WTC11 (cell line): ENCODE measurements around the gene MAML2. TPM values are rescaled to one million over a fixed set of nuclear protein-coding genes. Genes with fewer than 3 reads are reported as not detected.

Source experiments
- ATAC-seq: fragments of 200-7000 bp; cut with Tn5 transposase; 2 replicates; pipeline ENCODE4 v1.10.0; 2021; ENCODE audit warnings: mild to moderate bottlenecking, moderate library complexity
- CTCF ChIA-PET: fragments of 300-600 bp; sonication (Branson Sonifier 250); formaldehyde crosslinking; loops from one replicate; lab custom pipeline; 2021; ENCODE audit warnings: antibody characterized with exemption; lab: Charles Lee
- POLR2A ChIA-PET: fragments of 350-600 bp; sonication (Branson Sonifier 250); formaldehyde crosslinking; loops from one replicate; lab custom pipeline; 2021; ENCODE audit warnings: antibody characterized with exemption; lab: Charles Lee
- DNase-seq: peaks from one replicate; pipeline ENCODE4 v3.0.0; 2021; ENCODE audit warnings: low spot score
- H3K27ac Mint-ChIP-seq: 2 replicates; pipeline ENCODE4 v1.8.0; 2021; ENCODE audit warnings: mixed read lengths
- H3K27me3 Mint-ChIP-seq: 2 replicates; pipeline ENCODE4 v1.8.0; 2021; ENCODE audit warnings: low read depth, mild to moderate bottlenecking, moderate library complexity, mixed read lengths
- H3K36me3 Mint-ChIP-seq: 2 replicates; pipeline ENCODE4 v1.8.0; 2021; ENCODE audit warnings: mixed read lengths
- H3K4me1 Mint-ChIP-seq: 2 replicates; pipeline ENCODE4 v1.8.0; 2022; ENCODE audit warnings: mixed read lengths
- H3K4me3 Mint-ChIP-seq: 2 replicates; pipeline ENCODE4 v1.8.0; 2021; ENCODE audit warnings: mild to moderate bottlenecking, moderate library complexity, mixed read lengths
- H3K9me3 Mint-ChIP-seq: 2 replicates; pipeline ENCODE4 v1.8.0; 2021; ENCODE audit warnings: mixed read lengths
- CREM ChIP-seq: sonication (generic); formaldehyde crosslinking; IDR thresholded peaks from 2 replicates; pipeline ENCODE4 v1.8.1; 2022; ENCODE audit warnings: mild to moderate bottlenecking, missing genetic modification reagents, moderate library complexity
- EMX1 ChIP-seq: fragments of 250-450 bp; sonication (Bioruptor Pico); IDR thresholded peaks from 2 replicates; pipeline ENCODE4 v1.8.0; 2021; ENCODE audit warnings: mild to moderate bottlenecking
- GABPB1 ChIP-seq: sonication (generic); formaldehyde crosslinking; IDR thresholded peaks from 2 replicates; pipeline ENCODE4 v1.8.1; 2023; ENCODE audit warnings: mild to moderate bottlenecking, missing genetic modification reagents
- JUN ChIP-seq: sonication (generic); formaldehyde crosslinking; IDR thresholded peaks from 2 replicates; pipeline ENCODE4 v1.8.0; 2023; ENCODE audit warnings: mild to moderate bottlenecking, missing genetic modification reagents
- PREB ChIP-seq: sonication (generic); formaldehyde crosslinking; IDR thresholded peaks from 2 replicates; pipeline ENCODE4 v1.8.1; 2022; ENCODE audit warnings: mild to moderate bottlenecking, missing genetic modification reagents, moderate library complexity, borderline replicate concordance
- RORB ChIP-seq: fragments of 250-450 bp; sonication (Bioruptor Pico); IDR thresholded peaks from 2 replicates; pipeline ENCODE4 v1.9.0; 2021; ENCODE audit warnings: mild to moderate bottlenecking
- SMAD4 ChIP-seq: sonication (generic); formaldehyde crosslinking; IDR thresholded peaks from 2 replicates; pipeline ENCODE4 v1.8.0; 2022; ENCODE audit warnings: mild to moderate bottlenecking, missing genetic modification reagents
- SP1 ChIP-seq: sonication (generic); formaldehyde crosslinking; conservative IDR thresholded peaks from 2 replicates; pipeline ENCODE4 v1.8.1; 2022; ENCODE audit warnings: missing genetic modification reagents
- TEAD1 ChIP-seq: sonication (generic); formaldehyde crosslinking; IDR thresholded peaks from 2 replicates; pipeline ENCODE4 v1.8.0; 2022; ENCODE audit warnings: mild to moderate bottlenecking, missing genetic modification reagents
- ZNF232 ChIP-seq: sonication (generic); formaldehyde crosslinking; IDR thresholded peaks from 2 replicates; pipeline ENCODE4 v1.8.0; 2022; ENCODE audit warnings: mild to moderate bottlenecking, missing genetic modification reagents
- ZNF281 ChIP-seq: sonication (generic); formaldehyde crosslinking; IDR thresholded peaks from 2 replicates; pipeline ENCODE4 v1.8.0; 2023; ENCODE audit warnings: mild to moderate bottlenecking, missing genetic modification reagents
- ZNF423 ChIP-seq: fragments of 250-450 bp; sonication (Bioruptor Pico); IDR thresholded peaks from 2 replicates; pipeline ENCODE4 v2.1.2; 2022; ENCODE audit warnings: mild to moderate bottlenecking, moderate library complexity
- total RNA-seq: library from RNA; stranded (reverse); gene quantifications from 3 replicates; pipeline ENCODE4 v1.2.3, GENCODE V29; 2021
- TF ChIP-seq, protein P1 (sequence below): sonication (generic); formaldehyde crosslinking; IDR thresholded peaks from 2 replicates; pipeline ENCODE4 v1.8.0; 2023; ENCODE audit warnings: missing genetic modification reagents
- TF ChIP-seq, protein P2 (sequence below): sonication (generic); formaldehyde crosslinking; IDR thresholded peaks from 2 replicates; pipeline ENCODE4 v1.8.0; 2022; ENCODE audit warnings: mild to moderate bottlenecking, missing genetic modification reagents
- TF ChIP-seq, protein P3 (sequence below): fragments of 250-450 bp; sonication (Bioruptor Pico); IDR thresholded peaks from 2 replicates; pipeline ENCODE4 v1.9.0; 2021; ENCODE audit warnings: mild to moderate bottlenecking, borderline replicate concordance

MAML2 gene
- total RNA-seq, 1 experiment from 2014 or later, result 8.1 TPM

GRCh38 chr11:96084610-96085318 lies 258.2 kb downstream of the MAML2 start (continued):
- TF ChIP-seq, protein P1, sequence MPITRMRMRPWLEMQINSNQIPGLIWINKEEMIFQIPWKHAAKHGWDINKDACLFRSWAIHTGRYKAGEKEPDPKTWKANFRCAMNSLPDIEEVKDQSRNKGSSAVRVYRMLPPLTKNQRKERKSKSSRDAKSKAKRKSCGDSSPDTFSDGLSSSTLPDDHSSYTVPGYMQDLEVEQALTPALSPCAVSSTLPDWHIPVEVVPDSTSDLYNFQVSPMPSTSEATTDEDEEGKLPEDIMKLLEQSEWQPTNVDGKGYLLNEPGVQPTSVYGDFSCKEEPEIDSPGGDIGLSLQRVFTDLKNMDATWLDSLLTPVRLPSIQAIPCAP, result no peak
- TF ChIP-seq CREM (CRISPR knock-in tag) (no peak), PREB (no peak), SMAD4 (no peak), JUN (no peak)
- TF ChIP-seq, protein P2, sequence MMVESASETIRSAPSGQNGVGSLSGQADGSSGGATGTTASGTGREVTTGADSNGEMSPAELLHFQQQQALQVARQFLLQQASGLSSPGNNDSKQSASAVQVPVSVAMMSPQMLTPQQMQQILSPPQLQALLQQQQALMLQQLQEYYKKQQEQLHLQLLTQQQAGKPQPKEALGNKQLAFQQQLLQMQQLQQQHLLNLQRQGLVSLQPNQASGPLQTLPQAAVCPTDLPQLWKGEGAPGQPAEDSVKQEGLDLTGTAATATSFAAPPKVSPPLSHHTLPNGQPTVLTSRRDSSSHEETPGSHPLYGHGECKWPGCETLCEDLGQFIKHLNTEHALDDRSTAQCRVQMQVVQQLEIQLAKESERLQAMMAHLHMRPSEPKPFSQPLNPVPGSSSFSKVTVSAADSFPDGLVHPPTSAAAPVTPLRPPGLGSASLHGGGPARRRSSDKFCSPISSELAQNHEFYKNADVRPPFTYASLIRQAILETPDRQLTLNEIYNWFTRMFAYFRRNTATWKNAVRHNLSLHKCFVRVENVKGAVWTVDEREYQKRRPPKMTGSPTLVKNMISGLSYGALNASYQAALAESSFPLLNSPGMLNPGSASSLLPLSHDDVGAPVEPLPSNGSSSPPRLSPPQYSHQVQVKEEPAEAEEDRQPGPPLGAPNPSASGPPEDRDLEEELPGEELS (CRISPR knock-in tag), result no peak

GRCh38 chr11:96082936-96083335 lies 260.1 kb downstream of the MAML2 start:
- Mint-ChIP-seq H3K27ac (no peak overlapping the region), H3K9me3 (no peaks in the 10 kb centered on the region), H3K4me3 (no peak overlapping the region), H3K27me3 (no peaks in the 10 kb centered on the region), H3K4me1 (peaks cover 35% of the 10 kb centered on the region), H3K36me3 (no peaks in the 10 kb centered on the region)
- ATAC-seq, result peak; percentile 50
- ChIA-PET POLR2A (no interaction called here), CTCF (interaction anchor here (1.4 to 1.8 kb wide), 4 partner anchors 37 to 260 kb away, joined by 3 to 5 read pairs (median 4); partner anchors contain the start of gene MAML2)
- TF ChIP-seq GABPB1, result no peak
- TF ChIP-seq TEAD1 (CRISPR knock-in tag), result no peak; the same call in 1 of the 2 replicates
- TF ChIP-seq ZNF232 (CRISPR knock-in tag), result no peak
- TF ChIP-seq, protein P3, sequence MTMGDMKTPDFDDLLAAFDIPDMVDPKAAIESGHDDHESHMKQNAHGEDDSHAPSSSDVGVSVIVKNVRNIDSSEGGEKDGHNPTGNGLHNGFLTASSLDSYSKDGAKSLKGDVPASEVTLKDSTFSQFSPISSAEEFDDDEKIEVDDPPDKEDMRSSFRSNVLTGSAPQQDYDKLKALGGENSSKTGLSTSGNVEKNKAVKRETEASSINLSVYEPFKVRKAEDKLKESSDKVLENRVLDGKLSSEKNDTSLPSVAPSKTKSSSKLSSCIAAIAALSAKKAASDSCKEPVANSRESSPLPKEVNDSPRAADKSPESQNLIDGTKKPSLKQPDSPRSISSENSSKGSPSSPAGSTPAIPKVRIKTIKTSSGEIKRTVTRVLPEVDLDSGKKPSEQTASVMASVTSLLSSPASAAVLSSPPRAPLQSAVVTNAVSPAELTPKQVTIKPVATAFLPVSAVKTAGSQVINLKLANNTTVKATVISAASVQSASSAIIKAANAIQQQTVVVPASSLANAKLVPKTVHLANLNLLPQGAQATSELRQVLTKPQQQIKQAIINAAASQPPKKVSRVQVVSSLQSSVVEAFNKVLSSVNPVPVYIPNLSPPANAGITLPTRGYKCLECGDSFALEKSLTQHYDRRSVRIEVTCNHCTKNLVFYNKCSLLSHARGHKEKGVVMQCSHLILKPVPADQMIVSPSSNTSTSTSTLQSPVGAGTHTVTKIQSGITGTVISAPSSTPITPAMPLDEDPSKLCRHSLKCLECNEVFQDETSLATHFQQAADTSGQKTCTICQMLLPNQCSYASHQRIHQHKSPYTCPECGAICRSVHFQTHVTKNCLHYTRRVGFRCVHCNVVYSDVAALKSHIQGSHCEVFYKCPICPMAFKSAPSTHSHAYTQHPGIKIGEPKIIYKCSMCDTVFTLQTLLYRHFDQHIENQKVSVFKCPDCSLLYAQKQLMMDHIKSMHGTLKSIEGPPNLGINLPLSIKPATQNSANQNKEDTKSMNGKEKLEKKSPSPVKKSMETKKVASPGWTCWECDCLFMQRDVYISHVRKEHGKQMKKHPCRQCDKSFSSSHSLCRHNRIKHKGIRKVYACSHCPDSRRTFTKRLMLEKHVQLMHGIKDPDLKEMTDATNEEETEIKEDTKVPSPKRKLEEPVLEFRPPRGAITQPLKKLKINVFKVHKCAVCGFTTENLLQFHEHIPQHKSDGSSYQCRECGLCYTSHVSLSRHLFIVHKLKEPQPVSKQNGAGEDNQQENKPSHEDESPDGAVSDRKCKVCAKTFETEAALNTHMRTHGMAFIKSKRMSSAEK, result no peak
- no peak for TF ChIP-seq EMX1 (CRISPR knock-in tag)
- TF ChIP-seq SMAD4, result no peak
- TF ChIP-seq RORB (CRISPR knock-in tag), result no peak
- no peak for TF ChIP-seq ZNF423
- TF ChIP-seq ZNF281, result no peak
- TF ChIP-seq SP1 (CRISPR knock-in tag), result no peak
- DNase-seq, result no peak
